Measurements from ENCODE around the gene GEN1.

The GEN1 gene

GRCh38 chr2:17799301-17800120 is 45.6 kb downstream of the GEN1 start:
- Histone ChIP-seq H3K36me3 (ENCODE audit: control insufficient read depth, low read length) (no peaks in the 10 kb centered on the region), H3K27me3 (ENCODE audit: control insufficient read depth, low read length) (no peaks in the 10 kb centered on the region), H3K4me1 (ENCODE audit: control insufficient read depth, low read length) (peaks cover 15% of the 10 kb centered on the region), H3K4me3 (ENCODE audit: low read length) (no peak overlapping the region), H3K9me2 (replicated peaks; ENCODE audit: control insufficient read depth, low read length) (no peaks in the 10 kb centered on the region), H3K4me2 (ENCODE audit: low read length) (no peak overlapping the region), H3K79me2 (ENCODE audit: control insufficient read depth, low read length) (no peaks in the 10 kb centered on the region), H3K9me3 (ENCODE audit: control insufficient read depth, insufficient read depth, low read length) (no peaks in the 10 kb centered on the region), H4K20me1 (ENCODE audit: control insufficient read depth, insufficient read depth, low read depth, low read length) (no peaks in the 10 kb centered on the region), H3K27ac (ENCODE audit: low read depth, low read length) (no peak overlapping the region), H3F3A (ENCODE audit: control insufficient read depth, insufficient read depth) (no peaks in the 10 kb centered on the region)
- TF ChIP-seq, protein P1, sequence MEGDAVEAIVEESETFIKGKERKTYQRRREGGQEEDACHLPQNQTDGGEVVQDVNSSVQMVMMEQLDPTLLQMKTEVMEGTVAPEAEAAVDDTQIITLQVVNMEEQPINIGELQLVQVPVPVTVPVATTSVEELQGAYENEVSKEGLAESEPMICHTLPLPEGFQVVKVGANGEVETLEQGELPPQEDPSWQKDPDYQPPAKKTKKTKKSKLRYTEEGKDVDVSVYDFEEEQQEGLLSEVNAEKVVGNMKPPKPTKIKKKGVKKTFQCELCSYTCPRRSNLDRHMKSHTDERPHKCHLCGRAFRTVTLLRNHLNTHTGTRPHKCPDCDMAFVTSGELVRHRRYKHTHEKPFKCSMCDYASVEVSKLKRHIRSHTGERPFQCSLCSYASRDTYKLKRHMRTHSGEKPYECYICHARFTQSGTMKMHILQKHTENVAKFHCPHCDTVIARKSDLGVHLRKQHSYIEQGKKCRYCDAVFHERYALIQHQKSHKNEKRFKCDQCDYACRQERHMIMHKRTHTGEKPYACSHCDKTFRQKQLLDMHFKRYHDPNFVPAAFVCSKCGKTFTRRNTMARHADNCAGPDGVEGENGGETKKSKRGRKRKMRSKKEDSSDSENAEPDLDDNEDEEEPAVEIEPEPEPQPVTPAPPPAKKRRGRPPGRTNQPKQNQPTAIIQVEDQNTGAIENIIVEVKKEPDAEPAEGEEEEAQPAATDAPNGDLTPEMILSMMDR (IDR thresholded peaks at IDR 0.05; ENCODE audit: low read depth, low read length, poor library complexity, severe bottlenecking) = no peak
- no peak for TF ChIP-seq EZH2phosphoT487 (IDR thresholded peaks at IDR 0.05; ENCODE audit: borderline replicate concordance, low read length)

- Histone ChIP-seq H3K9me2 (replicated peaks; ENCODE audit: control insufficient read depth, low read length) (no peaks in the 10 kb centered on the region), H3K27ac (ENCODE audit: low read depth, low read length) (no peak overlapping the region), H3K4me1 (ENCODE audit: control insufficient read depth, low read length) (peaks cover 22% of the 10 kb centered on the region), H3K9me3 (ENCODE audit: control insufficient read depth, insufficient read depth, low read length) (no peaks in the 10 kb centered on the region), H4K20me1 (ENCODE audit: control insufficient read depth, insufficient read depth, low read depth, low read length) (no peaks in the 10 kb centered on the region), H3K4me2 (ENCODE audit: low read length) (no peak overlapping the region), H3K36me3 (ENCODE audit: control insufficient read depth, low read length) (no peaks in the 10 kb centered on the region), H3K27me3 (ENCODE audit: control insufficient read depth, low read length) (no peaks in the 10 kb centered on the region), H3K79me2 (ENCODE audit: control insufficient read depth, low read length) (no peaks in the 10 kb centered on the region), H3F3A (ENCODE audit: control insufficient read depth, insufficient read depth) (0 out of 2 replicates have a peak, but pooled peaks cover 3% of the 10 kb centered on the region), H3K4me3 (ENCODE audit: low read length) (no peak overlapping the region)
- TF ChIP-seq, protein P1 (IDR thresholded peaks at IDR 0.05; ENCODE audit: low read depth, low read length, poor library complexity, severe bottlenecking) = no peak
- no peak for TF ChIP-seq EZH2phosphoT487 (IDR thresholded peaks at IDR 0.05; ENCODE audit: borderline replicate concordance, low read length)
These were observed 46.3 kb downstream of the GEN1 start for GRCh38 chr2:17800219-17800618.

DNA sequence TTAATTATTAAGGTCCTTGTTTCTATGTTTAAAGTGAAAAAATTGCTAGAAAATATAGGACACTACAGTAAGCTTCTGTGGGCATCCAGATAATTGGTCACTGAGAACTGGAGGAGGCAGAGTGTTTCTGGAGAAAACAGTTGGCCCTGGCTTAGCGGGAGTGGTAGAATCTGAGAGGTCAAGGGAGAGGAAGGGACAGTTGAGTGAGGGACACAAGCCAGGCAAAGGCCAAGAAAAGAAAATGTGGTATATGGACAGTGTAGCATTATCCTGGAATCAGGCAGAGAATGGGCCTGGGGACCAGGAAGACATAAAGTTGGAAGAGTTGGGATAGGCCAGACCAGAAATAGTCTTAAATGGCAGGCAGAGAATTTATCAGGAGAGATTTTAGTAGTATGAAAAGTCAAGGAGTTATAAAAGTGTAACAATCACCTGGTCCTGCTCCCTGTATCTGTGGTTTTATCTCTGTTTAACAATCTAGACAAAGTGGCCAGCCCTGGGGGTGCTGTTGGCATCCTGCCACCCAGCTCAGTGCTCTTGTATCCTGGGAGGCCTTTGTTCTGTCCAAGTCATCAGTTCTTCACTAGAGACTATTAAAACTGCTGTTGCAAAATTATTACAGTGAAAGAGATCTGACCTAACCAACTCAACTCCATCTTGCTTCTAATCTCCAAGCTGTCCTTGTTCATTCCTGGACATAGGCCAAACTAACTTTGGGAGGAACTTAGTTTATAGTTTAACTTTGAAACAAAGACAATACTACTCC is 46.9 kb downstream of the GEN1 start:
- no peak for TF ChIP-seq EZH2phosphoT487 (IDR thresholded peaks at IDR 0.05; ENCODE audit: borderline replicate concordance, low read length)
- TF ChIP-seq, protein P1 (IDR thresholded peaks at IDR 0.05; ENCODE audit: low read depth, low read length, poor library complexity, severe bottlenecking) = no peak
- Histone ChIP-seq H3K4me1 (ENCODE audit: control insufficient read depth, low read length) (peaks cover 29% of the 10 kb centered on the region), H3K79me2 (ENCODE audit: control insufficient read depth, low read length) (no peaks in the 10 kb centered on the region), H3K36me3 (ENCODE audit: control insufficient read depth, low read length) (no peaks in the 10 kb centered on the region), H3F3A (ENCODE audit: control insufficient read depth, insufficient read depth) (0 out of 2 replicates have a peak, but pooled peaks cover 3% of the 10 kb centered on the region), H3K27me3 (ENCODE audit: control insufficient read depth, low read length) (no peaks in the 10 kb centered on the region), H3K9me3 (ENCODE audit: control insufficient read depth, insufficient read depth, low read length) (no peaks in the 10 kb centered on the region), H3K4me3 (ENCODE audit: low read length) (no peak overlapping the region), H3K4me2 (ENCODE audit: low read length) (no peak overlapping the region), H3K9me2 (replicated peaks; ENCODE audit: control insufficient read depth, low read length) (no peaks in the 10 kb centered on the region), H3K27ac (ENCODE audit: low read depth, low read length) (no peak overlapping the region), H4K20me1 (ENCODE audit: control insufficient read depth, insufficient read depth, low read depth, low read length) (no peaks in the 10 kb centered on the region)

Data from DOHH2 (cell line).